Memory B cell (primary cell): ENCODE results near the gene DMD.
A peak's percentile ranks its signal among the peaks of the same experiment; 100 is the strongest.

Source experiments
- ATAC-seq: fragments of 150-1000 bp; cut with Tn5 transposase; 2 replicates; pipeline ENCODE4 v1.10.0; 2021; ENCODE audit warnings: low read depth, mild to moderate bottlenecking, moderate library complexity
- DNase-seq, 2 donors: peaks; one replicate each; pipeline ENCODE4 v3.0.0; 2022; ENCODE audit warnings: low spot score in 2 of 2
- H3K27ac Mint-ChIP-seq: one replicate; pipeline ENCODE4 v1.8.0; 2022; ENCODE audit warnings: mild to moderate bottlenecking, moderate library complexity, mixed read lengths
- H3K27me3 Mint-ChIP-seq: one replicate; pipeline ENCODE4 v1.8.0; 2022; ENCODE audit warnings: mixed read lengths
- H3K36me3 Mint-ChIP-seq: one replicate; pipeline ENCODE4 v1.8.0; 2022; ENCODE audit warnings: mild to moderate bottlenecking, mixed read lengths
- H3K4me1 Mint-ChIP-seq: one replicate; pipeline ENCODE4 v1.8.0; 2022; ENCODE audit warnings: mixed read lengths
- H3K4me3 Mint-ChIP-seq: one replicate; pipeline ENCODE4 v1.8.0; 2022; ENCODE audit warnings: mild to moderate bottlenecking, moderate library complexity, mixed read lengths
- H3K9me3 Mint-ChIP-seq: one replicate; pipeline ENCODE4 v1.8.0; 2022; ENCODE audit warnings: mixed read lengths

The DMD gene

GRCh38 chrX:31224381-31225012 is 1986.9 kb downstream of the DMD start:
- no peak overlapping the region for H3K27ac Mint-ChIP-seq
- H3K9me3 Mint-ChIP-seq = no peaks in the 10 kb centered on the region
- H3K4me3 Mint-ChIP-seq = no peak overlapping the region
- peaks cover 2% of the 10 kb centered on the region for H3K36me3 Mint-ChIP-seq
- H3K27me3 Mint-ChIP-seq = no peaks in the 10 kb centered on the region
- ATAC-seq = no peak
- no peak for DNase-seq
- peaks cover 10% of the 10 kb centered on the region for H3K4me1 Mint-ChIP-seq

- DNase-seq (no peak), ATAC-seq (peak; percentile 53)
- peaks cover 2% of the 10 kb centered on the region for H3K36me3 Mint-ChIP-seq
- no peaks in the 10 kb centered on the region for H3K9me3 Mint-ChIP-seq
- no peak overlapping the region for H3K27ac Mint-ChIP-seq
- H3K4me1 Mint-ChIP-seq = peaks cover 10% of the 10 kb centered on the region
- H3K27me3 Mint-ChIP-seq = no peaks in the 10 kb centered on the region
- H3K4me3 Mint-ChIP-seq = no peak overlapping the region
Observed at GRCh38 chrX:31223817-31224216, 1987.5 kb downstream of the DMD start.

- Mint-ChIP-seq H3K4me3 (no peak overlapping the region), H3K9me3 (no peaks in the 10 kb centered on the region), H3K4me1 (peaks cover 6% of the 10 kb centered on the region), H3K36me3 (peaks cover 2% of the 10 kb centered on the region), H3K27ac (no peak overlapping the region), H3K27me3 (no peaks in the 10 kb centered on the region)
- ATAC-seq (no peak), DNase-seq (no peak)
Observed at GRCh38 chrX:31222946-31223345, 1988.4 kb downstream of the DMD start.

- Mint-ChIP-seq H3K27ac (no peak overlapping the region), H3K9me3 (no peaks in the 10 kb centered on the region), H3K36me3 (no peaks in the 10 kb centered on the region), H3K4me3 (no peak overlapping the region), H3K4me1 (peaks cover 6% of the 10 kb centered on the region), H3K27me3 (no peaks in the 10 kb centered on the region)
- DNase-seq = no peak
- ATAC-seq = no peak
Observed at GRCh38 chrX:31219174-31219573, 1992.2 kb downstream of the DMD start.

- H3K4me1 Mint-ChIP-seq = peaks cover 3% of the 10 kb centered on the region
- H3K9me3 Mint-ChIP-seq = no peaks in the 10 kb centered on the region
- DNase-seq = no peak
- no peaks in the 10 kb centered on the region for H3K27me3 Mint-ChIP-seq
- H3K27ac Mint-ChIP-seq = peak overlapping the region; percentile 47
- H3K36me3 Mint-ChIP-seq = no peaks in the 10 kb centered on the region
- H3K4me3 Mint-ChIP-seq = no peak overlapping the region
- ATAC-seq = peak; percentile 35
Observed at GRCh38 chrX:31217084-31217483, 1994.3 kb downstream of the DMD start.

GRCh38 chrX:31215277-31215815 is 1996.0 kb downstream of the DMD start:
- H3K4me3 Mint-ChIP-seq = no peak overlapping the region
- ATAC-seq = no peak
- H3K4me1 Mint-ChIP-seq = peaks cover 3% of the 10 kb centered on the region
- H3K27ac Mint-ChIP-seq = no peak overlapping the region
- H3K9me3 Mint-ChIP-seq = no peaks in the 10 kb centered on the region
- no peak for DNase-seq
- no peaks in the 10 kb centered on the region for H3K36me3 Mint-ChIP-seq
- no peaks in the 10 kb centered on the region for H3K27me3 Mint-ChIP-seq

GRCh38 chrX:31213941-31214340 is 1997.4 kb downstream of the DMD start:
- peak in 1 of 2 donors; percentile 25 for DNase-seq
- peak; percentile 45 for ATAC-seq
- no peak overlapping the region for H3K27ac Mint-ChIP-seq
- H3K4me1 Mint-ChIP-seq = peaks cover 3% of the 10 kb centered on the region
- no peaks in the 10 kb centered on the region for H3K27me3 Mint-ChIP-seq
- no peak overlapping the region for H3K4me3 Mint-ChIP-seq
- H3K36me3 Mint-ChIP-seq = no peaks in the 10 kb centered on the region
- no peaks in the 10 kb centered on the region for H3K9me3 Mint-ChIP-seq

GRCh38 chrX:31212856-31213748 is 1998.2 kb downstream of the DMD start:
- no peak overlapping the region for H3K27ac Mint-ChIP-seq
- peaks cover 3% of the 10 kb centered on the region for H3K4me1 Mint-ChIP-seq
- H3K4me3 Mint-ChIP-seq = no peak overlapping the region
- H3K27me3 Mint-ChIP-seq = no peaks in the 10 kb centered on the region
- H3K36me3 Mint-ChIP-seq = no peaks in the 10 kb centered on the region
- DNase-seq (no peak), ATAC-seq (no peak)
- H3K9me3 Mint-ChIP-seq = no peaks in the 10 kb centered on the region

- no peaks in the 10 kb centered on the region for H3K4me1 Mint-ChIP-seq
- DNase-seq (no peak), ATAC-seq (no peak)
- H3K9me3 Mint-ChIP-seq = no peaks in the 10 kb centered on the region
- no peak overlapping the region for H3K4me3 Mint-ChIP-seq
- H3K27ac Mint-ChIP-seq = no peak overlapping the region
- no peaks in the 10 kb centered on the region for H3K36me3 Mint-ChIP-seq
- no peaks in the 10 kb centered on the region for H3K27me3 Mint-ChIP-seq
Observed at GRCh38 chrX:31209005-31209628, 2002.2 kb downstream of the DMD start.

- no peak for ATAC-seq
- Mint-ChIP-seq H3K4me3 (no peak overlapping the region), H3K36me3 (peaks cover 8% of the 10 kb centered on the region), H3K4me1 (no peaks in the 10 kb centered on the region), H3K9me3 (no peaks in the 10 kb centered on the region), H3K27me3 (no peaks in the 10 kb centered on the region), H3K27ac (no peak overlapping the region)
- DNase-seq = no peak
Observed at GRCh38 chrX:31201503-31201902, 2009.8 kb downstream of the DMD start.

GRCh38 chrX:31200430-31200829 is 2010.9 kb downstream of the DMD start:
- H3K27ac Mint-ChIP-seq = no peak overlapping the region
- ATAC-seq (no peak), DNase-seq (no peak)
- H3K9me3 Mint-ChIP-seq = peaks cover 2% of the 10 kb centered on the region
- H3K4me3 Mint-ChIP-seq = no peak overlapping the region
- peaks cover 1% of the 10 kb centered on the region for H3K27me3 Mint-ChIP-seq
- peaks cover 11% of the 10 kb centered on the region for H3K36me3 Mint-ChIP-seq
- peaks cover 2% of the 10 kb centered on the region for H3K4me1 Mint-ChIP-seq

GRCh38 chrX:31199840-31200114 is 2011.6 kb downstream of the DMD start:
- Mint-ChIP-seq H3K4me1 (peaks cover 2% of the 10 kb centered on the region), H3K27me3 (peaks cover 2% of the 10 kb centered on the region), H3K9me3 (peaks cover 3% of the 10 kb centered on the region), H3K4me3 (no peak overlapping the region), H3K27ac (no peak overlapping the region), H3K36me3 (peaks cover 12% of the 10 kb centered on the region)
- DNase-seq = no peak
- ATAC-seq = no peak

- peaks cover 12% of the 10 kb centered on the region for H3K36me3 Mint-ChIP-seq
- H3K4me3 Mint-ChIP-seq = no peak overlapping the region
- H3K27ac Mint-ChIP-seq = no peak overlapping the region
- ATAC-seq = no peak
- peaks cover 3% of the 10 kb centered on the region for H3K9me3 Mint-ChIP-seq
- peaks cover 2% of the 10 kb centered on the region for H3K27me3 Mint-ChIP-seq
- no peak for DNase-seq
- peaks cover 2% of the 10 kb centered on the region for H3K4me1 Mint-ChIP-seq
Observed at GRCh38 chrX:31199056-31199839, 2012.1 kb downstream of the DMD start.
